ENCODE results near the gene PALS1.

GRCh38 chr14:67240978-67241410, 241 bp upstream of the PALS1 start:
- TF ChIP-seq CTCF (IDR thresholded peaks at IDR 0.05 in 4 of 5, conservative IDR thresholded peaks at IDR 0.05 in 1 of 5) (no peak), POLR2A (IDR thresholded peaks at IDR 0.05) (peak; percentile 86 to 88)
